ENCODE results near the gene TFF1. TPM values are rescaled to one million over a fixed set of nuclear protein-coding genes. Genes with fewer than 3 reads are reported as not detected.

Gene TFF1
- total RNA-seq, 1 donor: not detected

- H3K4me1 ChIP-seq (ENCODE audit: insufficient read depth, low read length): no peaks in the 10 kb centered on the region
- H3K9me3 ChIP-seq (ENCODE audit: low read depth, low read length): no peaks in the 10 kb centered on the region
- no peaks in the 10 kb centered on the region for H3K79me2 ChIP-seq (ENCODE audit: insufficient read depth, low read length)
- TF ChIP-seq CTCF (IDR thresholded peaks at IDR 0.05; ENCODE audit: extremely low read depth, low read depth, low read length): no peak
- H3K36me3 ChIP-seq (ENCODE audit: insufficient read depth, low read length): no peaks in the 10 kb centered on the region
- H2AFZ ChIP-seq (ENCODE audit: low read length): no peak within 1 kb of the TSS
- no peaks in the 10 kb centered on the region for H4K20me1 ChIP-seq (ENCODE audit: insufficient read depth, low read length)
- peaks cover 7% of the 10 kb centered on the region for H3K27me3 ChIP-seq (ENCODE audit: insufficient read depth, low read length)
- no peak for DNase-seq (ENCODE audit: insufficient read length, low spot score, missing footprints)
- H3K4me3 ChIP-seq (ENCODE audit: insufficient read depth, low read length): no peak within 1 kb of the TSS
- no peak within 1 kb of the TSS for H3K4me2 ChIP-seq (ENCODE audit: insufficient read depth, low read length)
- H3K27ac ChIP-seq (ENCODE audit: low read depth, low read length): no peak within 1 kb of the TSS
These were observed 29.7 kb upstream of the TFF1 start, which contains the start of gene TMPRSS3 for GRCh38 chr21:42395905-42396651. TMPRSS3 (minus strand) TSS chr21:42396052; CDS start chr21:42395417, 635 bp downstream.

- Histone ChIP-seq H3K4me2 (ENCODE audit: insufficient read depth, low read length) (no peak overlapping the region), H3K36me3 (ENCODE audit: insufficient read depth, low read length) (no peaks in the 10 kb centered on the region), H3K4me1 (ENCODE audit: insufficient read depth, low read length) (no peaks in the 10 kb centered on the region), H4K20me1 (ENCODE audit: insufficient read depth, low read length) (no peaks in the 10 kb centered on the region), H3K4me3 (ENCODE audit: insufficient read depth, low read length) (no peak overlapping the region), H3K27me3 (ENCODE audit: insufficient read depth, low read length) (peaks cover 7% of the 10 kb centered on the region), H3K79me2 (ENCODE audit: insufficient read depth, low read length) (no peaks in the 10 kb centered on the region), H3K27ac (ENCODE audit: low read depth, low read length) (no peak overlapping the region), H3K9me3 (ENCODE audit: low read depth, low read length) (no peaks in the 10 kb centered on the region), H2AFZ (ENCODE audit: low read length) (no peak overlapping the region)
- no peak for DNase-seq (ENCODE audit: insufficient read length, low spot score, missing footprints)
- no peak for TF ChIP-seq CTCF (IDR thresholded peaks at IDR 0.05; ENCODE audit: extremely low read depth, low read depth, low read length)
These were observed 29.0 kb upstream of the TFF1 start for GRCh38 chr21:42395302-42395701.

GRCh38 chr21:42393443-42393950 lies 27.2 kb upstream of the TFF1 start:
- no peaks in the 10 kb centered on the region for H3K4me1 ChIP-seq (ENCODE audit: insufficient read depth, low read length)
- no peak overlapping the region for H3K4me2 ChIP-seq (ENCODE audit: insufficient read depth, low read length)
- no peaks in the 10 kb centered on the region for H3K36me3 ChIP-seq (ENCODE audit: insufficient read depth, low read length)
- H3K79me2 ChIP-seq (ENCODE audit: insufficient read depth, low read length): no peaks in the 10 kb centered on the region
- no peak overlapping the region for H3K4me3 ChIP-seq (ENCODE audit: insufficient read depth, low read length)
- no peaks in the 10 kb centered on the region for H3K9me3 ChIP-seq (ENCODE audit: low read depth, low read length)
- DNase-seq (ENCODE audit: insufficient read length, low spot score, missing footprints): no peak
- no peak for TF ChIP-seq CTCF (IDR thresholded peaks at IDR 0.05; ENCODE audit: extremely low read depth, low read depth, low read length)
- H3K27ac ChIP-seq (ENCODE audit: low read depth, low read length): no peak overlapping the region
- H2AFZ ChIP-seq (ENCODE audit: low read length): no peak overlapping the region
- H4K20me1 ChIP-seq (ENCODE audit: insufficient read depth, low read length): no peaks in the 10 kb centered on the region
- H3K27me3 ChIP-seq (ENCODE audit: insufficient read depth, low read length): peaks cover 8% of the 10 kb centered on the region

GRCh38 chr21:42392731-42393442 lies 26.6 kb upstream of the TFF1 start:
- no peak overlapping the region for H2AFZ ChIP-seq (ENCODE audit: low read length)
- H3K9me3 ChIP-seq (ENCODE audit: low read depth, low read length): no peaks in the 10 kb centered on the region
- H3K27me3 ChIP-seq (ENCODE audit: insufficient read depth, low read length): peaks cover 10% of the 10 kb centered on the region
- DNase-seq (ENCODE audit: insufficient read length, low spot score, missing footprints): no peak
- H3K79me2 ChIP-seq (ENCODE audit: insufficient read depth, low read length): no peaks in the 10 kb centered on the region
- no peaks in the 10 kb centered on the region for H3K36me3 ChIP-seq (ENCODE audit: insufficient read depth, low read length)
- H3K4me2 ChIP-seq (ENCODE audit: insufficient read depth, low read length): no peak overlapping the region
- TF ChIP-seq CTCF (IDR thresholded peaks at IDR 0.05; ENCODE audit: extremely low read depth, low read depth, low read length): no peak
- H3K27ac ChIP-seq (ENCODE audit: low read depth, low read length): no peak overlapping the region
- H4K20me1 ChIP-seq (ENCODE audit: insufficient read depth, low read length): no peaks in the 10 kb centered on the region
- no peak overlapping the region for H3K4me3 ChIP-seq (ENCODE audit: insufficient read depth, low read length)
- H3K4me1 ChIP-seq (ENCODE audit: insufficient read depth, low read length): no peaks in the 10 kb centered on the region
